ENCODE data around the gene VPS16.
A peak's percentile ranks its signal among the peaks of the same experiment; 100 is the strongest.
"Not testable (repeated sequence)": the region's sequence is repeated elsewhere in the genome, so short reads cannot be mapped to it uniquely, and the experiment has no call there.

Gene VPS16

GRCh38 chr20:2872459-2873009 is 32.0 kb downstream of the VPS16 start:
- DNase-seq, result peak; percentile 20

- DNase-seq, result peak; percentile 92
These were observed 32.6 kb downstream of the VPS16 start, which contains the start of gene PTPRA for GRCh38 chr20:2873010-2873746. Gene PTPRA (plus strand): TSS chr20:2873481. CDS start chr20:2964278, 90,797 bp downstream.

- DNase-seq, result peak; percentile 41
These were observed 33.1 kb downstream of the VPS16 start for GRCh38 chr20:2873747-2874041.

GRCh38 chr20:2874456-2874855 is 33.9 kb downstream of the VPS16 start:
- no peak for DNase-seq

DNA sequence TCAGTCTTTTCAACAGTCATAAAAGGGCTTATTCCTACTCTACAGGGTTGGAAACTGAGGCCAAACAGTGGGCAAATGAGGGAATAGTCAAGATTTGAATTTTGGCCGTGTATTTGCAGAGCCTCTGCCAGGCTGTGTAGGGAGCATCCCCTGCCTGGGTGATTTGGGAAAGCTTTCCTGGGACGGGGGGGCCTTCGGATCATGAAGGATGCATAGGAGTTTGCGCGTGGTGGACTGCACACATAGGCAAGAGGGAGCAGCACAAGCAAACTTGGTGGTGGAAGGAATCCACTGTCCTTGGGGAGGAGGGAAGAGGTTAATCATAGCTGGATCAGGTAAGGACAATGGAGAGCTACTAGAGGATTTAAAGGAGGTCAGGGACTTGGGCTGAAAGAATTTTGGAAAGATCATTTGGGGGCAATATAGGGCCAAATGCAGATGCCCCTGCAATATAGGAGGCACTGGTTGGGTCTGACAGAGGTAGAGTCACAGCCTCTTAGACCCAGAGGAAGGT is 35.2 kb downstream of the VPS16 start:
- DNase-seq, result no peak

DNA sequence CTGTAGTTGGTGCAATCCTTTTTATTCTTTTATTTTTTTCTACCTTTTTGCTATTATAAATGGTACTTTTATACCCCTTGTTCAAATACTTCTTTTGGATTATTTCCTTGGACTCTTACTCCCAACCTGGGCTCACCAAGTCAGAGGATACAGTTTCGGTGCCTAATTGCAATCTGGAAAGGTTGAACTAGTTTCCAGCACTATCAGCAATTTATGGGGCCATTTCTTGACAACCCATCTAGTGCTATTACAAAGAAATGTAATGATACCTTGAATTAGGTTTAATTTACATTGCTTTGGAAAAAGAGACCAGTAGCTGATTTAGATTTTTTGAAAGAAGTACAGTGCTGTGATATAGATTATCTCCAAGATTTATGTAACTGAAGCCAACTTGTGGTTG is 38.0 kb downstream of the VPS16 start:
- DNase-seq, result no peak

GRCh38 chr20:2879146-2879545 is 38.6 kb downstream of the VPS16 start:
- no peak for DNase-seq

DNA sequence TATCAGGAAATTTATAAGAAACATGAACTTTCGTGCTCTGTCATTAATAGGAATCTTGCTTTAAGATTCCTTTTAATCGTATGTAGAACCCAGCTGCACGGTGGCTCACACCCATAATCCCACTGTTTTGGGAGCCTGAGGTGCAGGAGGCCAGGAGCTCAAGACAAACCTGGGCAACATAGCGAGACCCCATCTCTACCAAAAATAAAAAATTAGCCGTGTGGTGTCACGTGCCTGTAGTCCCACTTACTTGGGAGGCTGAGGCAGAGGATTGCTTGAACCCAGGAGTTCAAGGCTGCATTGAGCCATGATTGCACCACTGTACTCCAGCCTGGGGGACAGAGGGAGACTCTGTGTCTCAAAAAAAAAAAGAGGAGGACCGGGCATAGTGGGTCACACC is 40.1 kb downstream of the VPS16 start:
- DNase-seq, result no peak

DNA sequence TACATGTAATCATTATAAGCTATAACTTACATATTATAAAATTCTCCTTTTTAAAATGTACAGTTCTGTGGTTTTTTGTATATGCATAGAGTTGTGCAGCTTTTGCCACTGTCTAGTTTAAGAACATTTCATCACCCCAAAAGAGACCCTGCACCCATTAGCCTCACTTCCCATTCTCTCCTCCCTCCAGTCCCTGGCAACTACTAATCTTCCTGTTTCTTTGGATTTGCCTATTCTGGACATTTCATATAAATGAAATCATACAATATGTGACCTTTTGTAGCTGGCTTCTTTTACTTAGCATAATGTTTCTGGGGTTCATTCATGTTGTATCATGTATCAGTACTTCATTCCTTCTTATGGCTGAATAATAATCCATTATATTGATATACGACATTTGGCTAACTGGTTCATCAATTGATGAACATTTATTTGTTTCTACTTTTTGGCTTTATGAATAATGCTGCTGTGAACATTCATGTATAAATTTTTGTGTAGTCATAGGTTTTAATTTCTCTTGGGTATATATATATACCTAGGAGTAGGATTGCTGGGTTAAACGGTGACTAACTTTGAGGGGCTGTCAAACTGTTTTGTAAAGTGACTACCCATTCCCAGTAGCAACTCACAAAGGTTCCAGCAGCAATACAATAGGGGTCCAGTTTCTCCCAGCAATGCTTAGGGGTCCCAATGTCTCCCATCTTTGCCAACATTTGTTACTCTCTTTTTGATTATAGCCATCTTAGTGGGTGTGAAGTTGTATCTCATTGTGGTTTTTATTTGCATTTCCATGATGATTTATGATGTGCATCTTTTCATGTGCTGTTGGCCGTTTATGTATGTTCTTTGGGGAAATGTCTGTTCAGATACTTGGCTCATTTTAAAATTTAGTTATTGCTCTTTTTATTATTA is 43.4 kb downstream of the VPS16 start:
- DNase-seq, result no peak

DNA sequence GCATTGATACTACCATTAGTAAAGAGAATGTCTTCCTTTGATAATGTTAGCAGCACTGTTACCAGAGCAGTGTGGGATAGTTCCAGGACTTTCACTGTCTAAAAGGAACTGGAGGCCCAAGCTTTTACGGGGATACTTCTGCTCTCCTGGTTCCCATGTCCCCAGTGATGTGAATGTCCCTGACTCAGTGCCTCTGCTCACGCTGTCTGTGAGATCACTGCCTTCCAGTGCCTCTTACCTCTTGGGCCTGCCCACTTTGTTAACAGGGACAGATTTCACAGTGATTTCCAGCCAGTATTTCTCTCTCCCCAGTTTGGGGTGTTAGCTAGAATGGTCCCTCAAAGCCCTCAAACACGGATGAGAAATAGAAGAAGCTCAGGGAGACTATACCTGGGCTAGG is 47.2 kb downstream of the VPS16 start:
- no peak for DNase-seq

GRCh38 chr20:2888224-2888955 is 47.8 kb downstream of the VPS16 start:
- no peak for DNase-seq

GRCh38 chr20:2889209-2889608 is 48.7 kb downstream of the VPS16 start:
- DNase-seq, result no peak

DNA sequence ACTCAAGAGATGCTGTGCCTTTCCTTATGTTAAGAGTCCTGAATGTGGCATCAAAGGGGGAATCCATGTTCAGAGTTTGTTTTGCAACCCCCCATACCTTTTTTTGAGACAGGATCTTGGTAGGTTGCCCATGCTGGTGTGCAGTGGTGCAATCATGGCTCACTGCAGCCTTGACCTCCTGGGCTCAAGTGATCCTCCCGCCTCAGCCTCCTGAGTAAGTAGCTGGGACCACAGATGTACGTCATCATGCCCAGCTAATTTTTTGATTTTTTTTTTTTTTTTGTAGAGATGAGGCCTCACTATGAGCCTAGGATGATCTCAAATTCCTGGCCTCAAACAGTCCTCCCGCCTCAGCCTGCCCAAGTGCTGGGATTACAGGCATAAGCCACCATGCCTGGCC is 49.3 kb downstream of the VPS16 start:
- DNase-seq, result no peak

DNA sequence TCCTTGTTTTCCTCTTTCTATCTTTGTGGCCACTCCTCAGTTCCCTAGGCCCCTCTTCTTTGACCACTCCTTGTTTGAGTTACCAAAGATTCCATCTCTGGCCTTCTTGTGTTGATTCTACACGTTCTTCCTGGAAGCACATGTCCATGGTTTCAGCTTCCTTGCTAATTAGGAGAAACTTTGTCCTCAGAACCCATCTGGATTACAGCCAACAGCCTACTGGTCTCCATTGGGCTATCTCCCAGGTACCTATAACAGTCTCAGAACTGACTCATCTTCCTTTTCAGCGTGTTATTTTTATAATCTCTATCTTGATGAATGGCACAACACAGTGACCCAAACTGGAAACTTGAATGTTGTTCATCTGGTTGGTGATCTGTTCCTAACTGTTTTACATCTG is 50.2 kb downstream of the VPS16 start:
- DNase-seq, result no peak

DNA sequence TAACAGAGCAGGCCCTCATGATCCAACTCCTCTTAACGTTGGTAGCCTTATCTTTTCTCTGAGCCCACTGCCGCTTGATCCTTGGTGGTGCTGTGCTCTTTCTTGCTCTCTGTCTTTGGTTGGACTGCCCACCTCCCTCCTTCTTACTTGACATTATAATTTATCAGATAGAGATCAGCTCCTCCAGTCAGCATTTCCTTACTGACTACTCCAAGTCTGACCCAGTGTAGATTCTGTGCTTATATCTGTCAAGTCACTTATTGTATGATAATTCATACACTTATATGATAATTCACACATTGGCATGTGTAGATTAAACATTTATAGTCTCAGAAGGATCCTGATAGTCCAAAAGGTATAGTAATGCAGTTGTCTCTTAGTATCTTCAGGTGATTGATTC is 50.8 kb downstream of the VPS16 start:
- no peak for DNase-seq

DNA sequence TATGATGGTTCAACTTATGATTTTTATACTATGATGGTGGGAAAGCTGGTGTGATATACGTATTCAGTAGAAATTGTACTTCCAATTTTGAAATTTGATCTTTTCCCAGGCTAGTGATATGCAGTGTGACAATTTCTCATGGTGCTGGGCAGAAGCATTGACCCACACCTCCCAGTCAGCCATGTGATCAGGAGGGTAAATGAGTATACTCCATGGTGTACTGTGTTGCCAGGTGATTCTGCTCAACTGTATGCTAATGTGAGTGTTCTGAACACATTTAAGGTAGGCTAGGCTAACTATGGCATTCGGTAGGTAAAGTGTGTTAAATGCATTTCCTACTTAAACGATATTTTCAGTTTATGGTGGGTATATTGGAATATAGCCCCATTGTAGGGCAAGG is 51.8 kb downstream of the VPS16 start:
- DNase-seq, result no peak

DNA sequence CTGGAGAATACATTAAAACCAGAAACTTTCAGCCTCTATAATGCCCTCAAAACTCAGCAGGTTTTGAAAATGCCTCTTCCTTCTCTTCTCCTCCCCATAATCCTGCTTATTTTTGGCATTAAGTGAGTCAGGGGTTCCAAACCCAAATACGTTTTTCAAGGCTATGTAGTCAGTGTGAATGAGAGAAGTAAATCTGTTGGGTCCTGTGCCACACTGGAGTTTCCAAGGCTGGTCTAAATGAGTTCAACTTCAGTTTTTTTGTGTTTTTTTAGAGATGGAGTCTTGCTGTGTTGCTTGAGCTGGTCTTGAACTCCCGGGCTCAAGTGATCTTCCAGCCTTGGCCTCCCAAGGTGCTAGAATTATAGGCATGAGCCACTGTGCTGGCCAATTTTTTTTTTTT is 53.7 kb downstream of the VPS16 start:
- DNase-seq, result no peak

- DNase-seq, result not testable (repeated sequence)
These were observed 54.6 kb downstream of the VPS16 start for GRCh38 chr20:2895154-2895553.

GRCh38 chr20:2899243-2899642 is 58.7 kb downstream of the VPS16 start:
- no peak for DNase-seq

DNA sequence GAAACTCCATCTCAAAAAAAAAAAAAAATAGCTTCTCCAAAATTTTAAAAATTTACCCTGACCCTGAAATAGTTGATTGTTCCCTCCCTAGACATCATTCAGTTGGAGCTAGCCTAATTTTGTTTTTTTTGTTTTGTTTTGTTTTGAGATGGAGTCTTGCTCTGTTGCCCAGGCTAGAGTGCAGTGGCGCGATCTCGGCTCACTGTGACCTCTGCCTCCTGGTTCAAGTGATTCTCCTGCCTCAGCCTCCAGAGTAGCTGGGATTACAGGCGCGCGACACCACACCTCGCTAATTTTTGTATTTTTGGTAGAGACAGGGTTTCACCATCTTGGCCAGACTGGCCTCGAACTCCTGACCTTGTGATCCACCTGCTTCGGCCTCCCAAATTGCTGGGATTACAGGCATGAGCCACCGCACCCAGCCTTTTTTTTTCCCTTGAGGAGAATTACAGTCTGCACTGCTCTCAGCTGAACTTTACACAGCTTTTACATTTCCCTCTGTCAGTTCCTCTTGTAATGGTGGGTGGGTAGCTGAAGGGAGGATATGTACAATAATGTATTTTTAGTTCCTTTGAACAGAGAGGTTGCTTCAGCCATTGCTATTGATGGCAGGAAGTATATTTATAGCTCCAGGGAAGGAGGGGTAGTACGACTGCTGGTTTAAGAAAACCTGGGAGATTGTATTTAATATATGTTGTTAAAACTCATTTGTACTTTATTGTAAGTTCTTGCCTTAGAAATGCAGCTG is 60.5 kb downstream of the VPS16 start:
- no peak for DNase-seq

DNA sequence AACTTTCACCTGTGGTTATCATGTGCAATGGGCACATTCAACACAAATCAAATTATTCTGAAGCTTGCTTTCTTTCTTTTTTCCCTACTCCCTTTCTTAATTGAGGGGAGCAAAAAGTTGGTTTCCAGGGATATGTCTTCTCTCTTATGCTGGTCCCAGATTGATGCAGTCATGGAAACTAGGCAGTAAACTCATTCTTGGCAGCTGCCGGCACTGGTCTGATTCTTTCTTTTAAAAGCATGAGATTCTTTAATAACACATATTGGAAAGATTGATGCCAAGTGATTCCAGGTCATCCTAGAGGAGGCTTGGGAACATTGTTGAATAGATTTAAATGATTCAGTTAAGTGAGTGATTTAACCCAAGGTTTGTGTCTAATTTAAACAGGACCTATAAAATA is 61.7 kb downstream of the VPS16 start:
- no peak for DNase-seq

GRCh38 chr20:2902818-2903217 is 62.3 kb downstream of the VPS16 start:
- DNase-seq, result no peak

Measured in NCI-H774 (cell line).